T-helper 9 cell (primary cell): Measurements from ENCODE around the gene SLIT1.

ENCODE experiments used
- DNase-seq: peaks from one replicate; pipeline ENCODE4 v3.0.0-alpha.2; 2020

SLIT1 gene

GRCh38 chr10:97200616-97201015, 14.9 kb upstream of the SLIT1 start:
- no peak for DNase-seq

DNA sequence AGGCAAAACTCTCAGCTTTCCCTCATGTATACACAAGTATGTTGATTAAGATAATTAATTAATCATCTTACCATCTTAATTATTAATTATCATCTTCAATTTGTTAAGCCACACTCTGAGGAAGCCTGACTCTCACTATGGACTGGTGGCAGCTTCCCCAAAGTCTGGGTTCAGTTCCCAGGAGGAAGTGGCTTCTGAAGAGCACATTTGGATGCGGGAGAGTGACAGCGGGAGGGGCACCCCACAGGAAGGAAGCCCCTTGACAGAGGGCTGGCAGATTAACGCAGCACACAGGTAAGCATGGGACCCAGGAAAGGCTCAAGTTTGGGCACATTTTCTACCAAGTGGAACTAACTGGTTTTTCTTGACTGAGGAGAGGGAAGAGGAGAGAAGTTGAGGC, 13.4 kb upstream of the SLIT1 start:
- DNase-seq, result no peak

DNA sequence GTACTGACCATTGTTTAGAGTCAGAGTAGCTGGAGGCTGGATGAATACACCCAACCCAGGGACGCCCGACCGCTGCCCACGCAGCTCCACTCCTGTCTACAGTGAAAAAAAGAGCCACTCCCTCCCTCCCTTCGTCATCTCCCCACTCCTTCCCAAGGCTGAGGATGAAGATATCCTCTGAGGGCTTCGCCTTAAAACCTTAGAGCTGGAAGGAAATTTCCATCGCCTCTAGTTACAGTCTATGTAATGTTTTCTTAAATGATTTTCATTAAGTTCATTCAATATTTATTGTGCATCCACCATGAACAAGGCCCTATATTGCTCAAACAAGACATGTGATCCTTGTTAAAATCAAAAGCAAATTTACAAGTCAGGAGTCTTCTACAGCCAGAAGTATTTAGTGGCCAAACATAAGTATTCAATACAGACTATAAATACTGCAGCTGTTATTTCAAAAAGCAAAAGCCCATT, 11.3 kb upstream of the SLIT1 start:
- DNase-seq, result no peak

DNA sequence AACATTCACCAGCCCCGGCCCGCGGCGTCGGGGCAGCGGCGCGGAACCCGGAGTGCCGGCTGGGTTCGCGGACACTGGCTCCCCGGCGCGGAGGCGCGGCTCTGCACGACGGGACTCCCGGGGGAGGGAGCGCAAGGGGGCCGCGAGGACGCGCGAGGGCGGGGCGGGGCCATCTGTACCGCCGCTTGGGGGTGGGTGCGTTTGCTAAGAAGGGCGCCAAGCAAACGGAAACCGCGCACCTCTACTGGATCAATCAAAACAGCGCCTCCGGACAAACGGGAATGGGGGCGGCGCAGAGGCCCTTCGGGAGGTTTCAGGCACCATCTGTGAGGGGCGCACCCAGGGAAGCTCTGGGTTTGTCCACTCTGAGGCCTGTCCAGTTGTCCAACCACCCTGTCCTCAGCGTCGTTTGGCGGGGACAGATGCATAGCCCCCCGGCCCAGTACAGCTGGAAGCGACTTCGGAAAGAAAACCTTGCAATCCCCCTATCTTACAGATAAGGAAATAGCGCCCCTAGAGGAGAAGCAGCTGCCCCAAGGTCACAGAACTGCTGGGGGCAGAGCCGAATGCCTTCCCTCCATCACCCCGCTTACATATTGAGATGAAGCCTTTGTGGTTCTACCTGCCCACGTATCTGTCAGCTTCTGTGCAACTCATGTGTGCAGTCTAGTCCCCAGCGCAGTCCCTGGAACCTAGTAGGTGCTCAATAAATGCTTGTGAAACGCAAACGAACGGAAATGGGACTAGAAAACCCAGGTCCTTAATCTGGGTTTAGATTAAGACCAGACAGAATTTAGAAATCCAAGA, 10.7 kb upstream of the SLIT1 start:
- DNase-seq, result peak; percentile 48

DNA sequence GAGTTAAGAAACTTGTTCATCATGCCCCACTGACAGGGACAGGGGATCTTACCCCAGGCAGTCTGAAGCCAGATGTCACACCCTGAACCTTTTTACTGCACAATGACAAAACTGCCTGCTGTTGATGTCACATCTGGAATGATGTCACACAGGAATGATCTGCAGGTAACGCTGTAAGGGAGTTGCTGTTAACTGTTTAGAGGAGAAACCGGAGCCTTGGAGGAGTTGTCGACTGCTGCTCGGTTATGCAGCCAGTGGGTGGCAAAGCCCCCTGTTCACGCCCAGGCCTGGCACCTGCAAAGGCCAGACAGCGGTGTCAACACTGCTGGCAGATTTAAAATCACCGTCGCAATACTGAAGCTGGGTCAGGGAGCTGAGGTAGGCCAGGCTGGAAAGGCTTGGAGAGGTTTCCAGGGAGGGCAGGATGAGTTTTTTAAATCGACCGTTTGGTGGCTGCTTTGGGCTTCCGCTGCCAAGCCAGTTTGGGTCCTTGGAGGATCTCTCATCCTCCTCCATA, 10.0 kb upstream of the SLIT1 start:
- DNase-seq, result no peak

GRCh38 chr10:97192952-97193435, 7.2 kb upstream of the SLIT1 start:
- DNase-seq, result no peak

DNA sequence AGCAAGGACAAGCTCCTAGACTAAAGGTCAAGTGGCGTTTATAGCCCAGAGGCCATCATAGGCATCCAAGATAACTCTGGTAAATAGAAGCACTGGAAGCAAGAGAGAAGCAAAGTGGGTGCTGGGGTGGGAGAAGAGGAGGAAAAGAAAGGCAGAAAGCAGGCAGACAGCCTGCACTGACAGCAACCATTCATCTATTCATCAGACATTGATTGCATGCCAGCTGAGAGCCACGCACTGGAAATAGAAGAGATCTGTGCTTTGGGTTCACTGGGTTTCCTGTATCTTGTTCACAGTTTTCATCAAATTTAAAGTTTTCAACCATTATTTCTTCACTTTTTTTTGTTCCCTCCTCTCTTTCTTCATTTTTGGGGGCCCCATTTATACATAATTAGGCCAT, 4.7 kb upstream of the SLIT1 start:
- no peak for DNase-seq

DNA sequence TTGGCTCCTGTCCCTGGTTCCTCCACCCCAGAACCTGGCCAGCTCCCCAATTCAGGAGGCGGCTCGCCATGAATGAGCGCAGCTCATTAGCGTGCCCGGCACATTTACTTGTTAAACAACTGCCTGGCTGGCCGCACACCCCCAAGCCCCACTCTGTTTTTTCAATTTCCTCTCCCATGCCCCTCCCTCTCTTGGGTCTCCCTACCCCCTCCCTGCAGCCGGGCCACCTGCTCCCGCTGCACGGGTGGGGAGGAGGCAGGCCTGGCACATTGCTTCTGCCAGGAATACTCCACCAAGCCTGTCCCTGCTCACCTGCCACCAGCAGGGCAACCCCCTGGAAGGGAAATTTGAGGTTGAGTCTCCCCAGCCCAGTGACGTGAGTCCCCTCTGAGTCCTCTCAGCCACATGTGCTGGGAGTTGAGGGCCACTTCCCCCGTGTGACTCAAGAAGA, 2.5 kb upstream of the SLIT1 start:
- no peak for DNase-seq

GRCh38 chr10:97186911-97187310, 1.2 kb upstream of the SLIT1 start:
- no peak for DNase-seq

GRCh38 chr10:97184971-97185325, 811 bp downstream of the SLIT1 start:
- no peak for DNase-seq

DNA sequence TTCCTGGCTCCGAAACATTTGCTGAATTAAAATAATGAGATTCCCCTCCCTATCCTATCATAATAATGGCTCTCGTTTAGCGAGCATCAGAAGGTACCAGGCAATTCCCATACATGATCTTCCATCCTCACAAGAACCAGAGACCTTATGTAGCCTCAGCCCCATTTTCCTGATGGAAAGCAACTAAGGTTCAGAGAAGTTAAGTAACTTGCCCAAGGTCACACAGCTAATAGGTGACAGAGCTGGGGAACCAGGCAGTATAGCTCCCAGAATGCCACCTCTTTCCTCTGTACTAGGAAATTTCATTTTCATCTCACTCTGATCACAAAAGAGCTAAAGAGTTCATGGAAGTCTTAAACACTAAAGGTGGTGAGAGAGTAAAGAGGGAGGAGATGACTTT, 2.4 kb downstream of the SLIT1 start:
- no peak for DNase-seq

DNA sequence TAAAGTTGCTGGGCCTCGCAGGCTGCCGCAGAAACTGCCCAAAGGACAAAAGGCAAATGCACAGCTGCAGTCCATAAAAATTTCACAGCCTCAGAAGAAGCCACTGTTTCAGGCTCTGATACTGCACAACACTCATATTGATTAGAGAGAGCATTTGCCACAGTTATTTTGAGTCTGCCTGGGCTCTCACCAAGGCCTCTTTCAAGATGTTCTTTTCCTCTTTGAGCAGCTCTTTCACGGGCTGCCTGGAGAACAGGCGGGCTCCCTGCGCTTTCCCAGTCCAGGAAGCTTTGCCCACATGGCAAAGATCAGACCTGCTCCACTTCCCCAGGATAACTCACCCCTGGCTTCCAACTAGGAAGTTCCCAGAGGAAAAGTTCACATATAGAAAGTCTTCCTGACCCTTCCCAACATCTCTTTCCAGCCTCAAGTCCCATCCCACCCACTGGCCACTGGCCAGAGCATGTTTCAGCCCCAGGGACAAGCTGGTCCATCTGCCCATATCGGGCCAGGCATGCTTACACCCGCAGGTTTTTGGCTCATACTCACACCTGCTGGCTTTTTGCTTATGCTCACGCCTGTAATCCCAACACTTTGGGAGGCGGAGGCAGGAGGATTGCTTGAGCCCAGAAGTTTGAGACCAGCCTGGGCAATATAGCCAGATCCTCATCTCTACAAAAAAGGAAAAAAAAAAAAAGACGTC, 3.3 kb downstream of the SLIT1 start:
- no peak for DNase-seq

- DNase-seq, result no peak
Measured at GRCh38 chr10:97180986-97181385, 4.8 kb downstream of the SLIT1 start.

- DNase-seq, result no peak
Measured at GRCh38 chr10:97180363-97180755, 5.4 kb downstream of the SLIT1 start.

DNA sequence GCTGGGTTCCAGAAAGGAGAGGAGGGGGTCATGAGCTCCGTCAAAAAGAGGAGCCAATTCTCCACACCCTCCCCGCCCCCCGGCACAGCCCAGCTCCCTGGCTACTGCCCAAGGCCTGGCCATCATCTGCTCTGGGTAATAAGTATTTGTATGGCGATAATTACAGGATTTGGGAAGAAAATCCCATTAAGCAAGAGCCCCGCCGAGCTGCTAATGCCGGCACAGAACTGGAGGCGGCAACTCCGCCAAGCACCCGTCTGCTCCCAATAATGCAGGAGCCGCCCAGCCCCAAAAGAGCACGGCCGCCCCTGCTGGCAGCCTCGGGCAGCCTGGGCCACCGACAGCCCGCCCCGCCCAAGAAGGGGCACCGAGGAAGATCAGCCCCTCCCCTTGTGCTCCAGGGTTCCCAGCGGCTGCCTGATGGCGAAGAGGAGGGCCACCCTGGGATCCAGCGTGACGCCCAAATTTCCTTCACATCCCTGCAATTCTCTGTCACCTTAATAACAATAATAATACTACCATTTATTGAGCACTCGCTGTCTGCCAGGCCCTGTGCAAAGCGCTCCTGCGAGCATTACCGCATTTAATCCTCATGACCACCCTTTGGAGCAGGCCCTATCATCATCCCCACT, 5.9 kb downstream of the SLIT1 start:
- no peak for DNase-seq

DNA sequence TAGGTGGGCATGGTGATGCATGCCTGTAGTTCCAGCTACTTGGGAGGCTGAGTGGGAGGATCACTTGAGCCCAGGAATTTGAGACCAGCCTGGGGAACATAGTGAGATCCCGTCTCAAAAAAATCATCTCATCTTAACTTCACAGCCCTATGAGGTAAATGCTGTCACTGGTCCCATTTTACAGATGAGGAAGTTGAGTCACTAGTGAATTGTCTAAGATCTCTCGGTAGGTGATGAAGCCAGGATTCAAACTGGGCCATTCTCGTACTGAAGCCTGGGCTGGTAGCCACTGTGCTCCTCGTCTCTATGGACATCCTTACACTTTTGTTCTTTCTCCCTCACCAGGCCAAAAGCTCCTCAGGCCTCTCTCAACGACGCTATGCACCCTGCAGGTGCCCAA, 6.4 kb downstream of the SLIT1 start:
- no peak for DNase-seq

GRCh38 chr10:97178074-97178473, 7.7 kb downstream of the SLIT1 start:
- no peak for DNase-seq

- DNase-seq, result no peak
Measured at GRCh38 chr10:97176226-97176625, 9.5 kb downstream of the SLIT1 start.

- no peak for DNase-seq
Measured at GRCh38 chr10:97175586-97175985, 10.2 kb downstream of the SLIT1 start.

GRCh38 chr10:97174941-97175340, 10.8 kb downstream of the SLIT1 start:
- no peak for DNase-seq

DNA sequence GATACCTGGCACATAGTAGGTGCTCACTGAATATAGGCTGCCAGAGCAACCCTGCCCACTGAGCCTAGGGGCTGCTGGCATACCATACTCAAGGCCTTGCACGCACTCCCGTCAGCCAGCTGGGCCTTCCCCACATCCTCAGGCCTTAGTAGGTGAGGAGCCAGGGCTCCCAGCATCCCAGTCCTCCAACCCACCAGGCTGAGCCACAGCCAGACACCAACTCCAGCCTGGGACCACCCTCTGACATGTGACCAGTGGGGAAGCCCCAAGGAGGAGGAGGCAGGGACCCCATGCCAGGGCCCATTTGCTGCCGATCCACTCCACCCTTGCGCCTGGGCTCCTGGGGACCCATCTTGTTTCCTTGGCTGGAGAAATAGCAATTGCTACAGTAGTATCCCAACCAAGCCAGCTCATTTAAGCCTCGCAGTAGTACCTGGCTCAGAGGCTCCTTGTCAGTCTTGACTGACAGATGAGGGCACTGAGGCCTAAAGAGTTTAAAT, 11.4 kb downstream of the SLIT1 start:
- no peak for DNase-seq

DNA sequence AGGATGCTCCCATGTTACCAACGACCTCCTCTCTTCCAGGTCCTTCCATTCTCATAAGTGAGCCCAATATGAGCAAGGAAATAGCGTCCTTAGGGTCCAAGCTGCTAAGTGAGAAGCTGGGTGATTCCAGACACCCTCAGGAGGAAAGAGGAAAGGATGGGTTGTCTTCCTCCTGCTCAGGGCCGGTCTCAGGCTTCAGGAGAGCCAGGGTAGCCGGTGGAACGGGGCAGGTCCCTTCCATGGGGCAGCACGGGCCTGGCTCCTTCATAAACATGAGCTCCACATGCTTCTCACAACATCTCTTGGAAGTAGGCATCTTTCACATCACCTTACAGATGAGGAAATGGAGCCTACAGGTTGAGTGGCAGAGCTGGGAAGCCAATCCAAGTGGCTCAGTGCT, 12.7 kb downstream of the SLIT1 start:
- no peak for DNase-seq

- no peak for DNase-seq
Measured at GRCh38 chr10:97171001-97171400, 14.8 kb downstream of the SLIT1 start.
